ENCODE measurements around the gene PER1. TPM values are rescaled to one million over a fixed set of nuclear protein-coding genes. Genes with fewer than 3 reads are reported as not detected.

The PER1 gene
- total RNA-seq, 2 donors from 2014 or later: 19.7 to 43.6 TPM

DNA sequence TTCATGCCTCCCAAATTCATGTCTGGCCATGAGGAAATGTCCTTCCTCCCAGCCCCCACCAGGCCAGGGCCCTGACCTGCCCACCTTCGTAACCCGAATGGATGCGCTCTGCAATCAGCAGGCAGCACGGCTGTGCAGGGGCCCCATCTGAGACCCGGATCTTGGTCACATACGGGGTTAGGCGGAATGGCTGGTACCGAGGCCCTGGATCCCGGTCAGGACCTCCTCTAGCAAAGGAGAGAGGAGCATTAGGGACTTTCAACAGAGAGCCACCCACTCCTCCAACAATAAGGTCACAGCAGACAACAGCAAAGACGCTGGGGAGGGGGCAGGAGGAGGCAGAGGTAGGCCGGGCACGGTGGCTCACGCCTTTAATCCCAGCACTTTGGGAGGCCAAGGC lies 3.6 kb downstream of the PER1 start:
- no peak for DNase-seq

GRCh38 chr17:8147805-8148404 lies 4.3 kb downstream of the PER1 start:
- Histone ChIP-seq H3K9me3 (no peaks in the 10 kb centered on the region), H3K4me1 (peaks cover 12% of the 10 kb centered on the region), H3K27me3 (no peaks in the 10 kb centered on the region), H3K4me3 (no peak overlapping the region), H3K9ac (ENCODE audit: low read depth in 2 of 2, low read length in 2 of 2) (no peak overlapping the region), H3K36me3 (peaks cover 37% of the 10 kb centered on the region), H3K27ac (no peak overlapping the region)
- intact Hi-C loops (cut with DNase I): no loop called here
- TF ChIP-seq, protein P1, sequence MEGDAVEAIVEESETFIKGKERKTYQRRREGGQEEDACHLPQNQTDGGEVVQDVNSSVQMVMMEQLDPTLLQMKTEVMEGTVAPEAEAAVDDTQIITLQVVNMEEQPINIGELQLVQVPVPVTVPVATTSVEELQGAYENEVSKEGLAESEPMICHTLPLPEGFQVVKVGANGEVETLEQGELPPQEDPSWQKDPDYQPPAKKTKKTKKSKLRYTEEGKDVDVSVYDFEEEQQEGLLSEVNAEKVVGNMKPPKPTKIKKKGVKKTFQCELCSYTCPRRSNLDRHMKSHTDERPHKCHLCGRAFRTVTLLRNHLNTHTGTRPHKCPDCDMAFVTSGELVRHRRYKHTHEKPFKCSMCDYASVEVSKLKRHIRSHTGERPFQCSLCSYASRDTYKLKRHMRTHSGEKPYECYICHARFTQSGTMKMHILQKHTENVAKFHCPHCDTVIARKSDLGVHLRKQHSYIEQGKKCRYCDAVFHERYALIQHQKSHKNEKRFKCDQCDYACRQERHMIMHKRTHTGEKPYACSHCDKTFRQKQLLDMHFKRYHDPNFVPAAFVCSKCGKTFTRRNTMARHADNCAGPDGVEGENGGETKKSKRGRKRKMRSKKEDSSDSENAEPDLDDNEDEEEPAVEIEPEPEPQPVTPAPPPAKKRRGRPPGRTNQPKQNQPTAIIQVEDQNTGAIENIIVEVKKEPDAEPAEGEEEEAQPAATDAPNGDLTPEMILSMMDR (IDR thresholded peaks at IDR 0.05): no peak
- DNase-seq: no peak

More for the DNA sequence above, 3.6 kb downstream of the PER1 start:
- peaks cover 18% of the 10 kb centered on the region for H3K4me1 ChIP-seq
- no peak overlapping the region for H3K9ac ChIP-seq (ENCODE audit: low read depth in 2 of 2, low read length in 2 of 2)
- intact Hi-C loops (cut with DNase I): no loop called here
- no peak overlapping the region for H3K27ac ChIP-seq
- H3K36me3 ChIP-seq: peaks cover 37% of the 10 kb centered on the region
- H3K4me3 ChIP-seq: no peak overlapping the region
- no peaks in the 10 kb centered on the region for H3K9me3 ChIP-seq
- no peaks in the 10 kb centered on the region for H3K27me3 ChIP-seq
- TF ChIP-seq, protein P1 (IDR thresholded peaks at IDR 0.05): no peak

DNA sequence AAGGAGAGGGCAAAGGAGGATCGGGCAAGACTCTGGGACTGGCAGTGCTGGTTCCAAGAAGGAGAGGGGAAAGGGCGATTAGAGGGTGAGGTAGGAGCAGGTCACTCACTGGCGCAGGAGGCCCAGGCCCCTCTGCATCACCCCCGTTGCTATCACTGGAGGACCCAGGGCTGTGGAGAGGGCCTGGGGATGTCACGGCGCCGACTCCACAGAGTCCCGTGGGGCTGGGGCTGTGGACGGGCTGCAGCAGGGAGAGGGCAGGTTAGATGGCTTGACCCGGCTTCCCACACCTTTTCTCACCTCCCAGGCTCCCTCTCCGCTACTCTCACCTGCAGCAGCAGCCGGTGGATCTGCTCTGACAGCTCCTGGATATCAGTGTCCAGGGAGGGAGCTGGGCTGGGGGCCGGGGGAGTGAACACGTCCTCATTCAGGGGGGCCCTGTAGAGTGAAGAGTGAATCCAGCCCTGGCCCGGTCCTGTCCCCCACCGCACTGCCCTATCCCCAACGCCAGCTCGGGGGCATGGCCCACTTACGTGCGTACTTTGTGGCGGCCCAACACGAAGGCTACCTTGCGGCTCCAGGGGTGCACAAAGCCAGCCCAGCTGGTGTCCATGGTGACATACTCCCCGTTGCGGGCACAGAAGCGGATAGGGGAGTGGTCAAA lies 4.9 kb downstream of the PER1 start:
- Histone ChIP-seq H3K9me3 (no peaks in the 10 kb centered on the region), H3K27me3 (no peaks in the 10 kb centered on the region), H3K4me1 (peaks cover 7% of the 10 kb centered on the region), H3K27ac (no peak overlapping the region), H3K4me3 (no peak overlapping the region), H3K36me3 (peaks cover 37% of the 10 kb centered on the region), H3K9ac (ENCODE audit: low read depth in 2 of 2, low read length in 2 of 2) (no peak overlapping the region)
- no peak for DNase-seq
- TF ChIP-seq, protein P1 (IDR thresholded peaks at IDR 0.05): no peak
- intact Hi-C loops (cut with DNase I): no loop called here

DNA sequence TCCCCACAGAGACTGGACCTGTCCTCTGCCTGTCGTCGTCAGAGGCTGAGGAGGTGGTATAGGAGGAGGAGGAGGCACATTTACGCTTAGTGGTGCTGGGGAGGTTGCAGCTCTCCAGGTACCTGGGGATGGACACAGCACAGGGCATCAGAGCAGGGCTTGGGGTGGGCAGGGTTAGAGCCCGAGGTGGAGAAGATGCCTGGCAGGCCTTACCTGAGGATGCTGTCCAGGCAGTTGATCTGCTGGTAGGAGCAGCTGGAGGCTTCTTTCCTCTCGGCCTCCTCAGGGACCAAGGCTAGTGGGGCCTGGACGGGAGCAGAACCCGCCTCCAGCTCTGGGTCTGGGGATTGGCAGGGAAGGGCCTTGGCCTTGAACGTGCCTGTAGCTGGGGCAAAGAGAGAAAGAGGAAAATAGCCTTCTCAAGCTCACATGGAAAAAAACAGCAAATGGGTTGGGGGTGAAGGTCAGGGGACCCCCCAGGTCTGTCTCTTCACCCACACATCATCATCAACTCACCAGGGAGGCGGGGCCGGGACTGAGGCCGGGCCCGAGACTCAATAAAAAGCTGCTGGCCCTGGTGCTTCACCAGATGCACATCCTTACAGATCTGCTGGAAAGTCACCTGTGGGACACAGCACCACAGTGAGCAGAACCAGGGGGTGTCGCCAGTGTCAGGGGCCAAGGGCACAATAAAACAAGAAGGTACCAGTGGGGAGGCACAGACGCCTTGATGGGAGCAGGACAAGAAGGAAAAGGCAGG lies 5.6 kb downstream of the PER1 start:
- TF ChIP-seq, protein P1 (IDR thresholded peaks at IDR 0.05): no peak
- Histone ChIP-seq H3K27me3 (no peaks in the 10 kb centered on the region), H3K9ac (ENCODE audit: low read depth in 2 of 2, low read length in 2 of 2) (peak overlapping the region in 1 of 2 donors; percentile 12), H3K4me3 (no peak overlapping the region), H3K36me3 (peaks cover 37% of the 10 kb centered on the region), H3K27ac (no peak overlapping the region), H3K4me1 (peaks cover 7% of the 10 kb centered on the region), H3K9me3 (no peaks in the 10 kb centered on the region)
- intact Hi-C loops (cut with DNase I): no loop called here
- DNase-seq: no peak

- intact Hi-C loops (cut with DNase I): no loop called here
- Histone ChIP-seq H3K27ac (no peak overlapping the region), H3K9ac (ENCODE audit: low read depth in 2 of 2, low read length in 2 of 2) (no peak overlapping the region), H3K27me3 (no peaks in the 10 kb centered on the region), H3K9me3 (no peaks in the 10 kb centered on the region), H3K4me1 (peaks cover 5% of the 10 kb centered on the region), H3K4me3 (no peak overlapping the region), H3K36me3 (peaks cover 38% of the 10 kb centered on the region)
- DNase-seq: no peak
- TF ChIP-seq, protein P1 (IDR thresholded peaks at IDR 0.05): no peak
These were observed 6.4 kb downstream of the PER1 start for GRCh38 chr17:8145811-8146210.

Data from colonic mucosa (tissue), 4 donors.